Fibroblast of villous mesenchyme (primary cell): ENCODE data around the gene KLF1. TPM values are rescaled to one million over a fixed set of nuclear protein-coding genes. Genes with fewer than 3 reads are reported as not detected.
A peak's percentile ranks its signal among the peaks of the same experiment; 100 is the strongest.
"Not testable (repeated sequence)": the region's sequence is repeated elsewhere in the genome, so short reads cannot be mapped to it uniquely, and the experiment has no call there.

Experiments used
- DNase-seq: peaks from one replicate; pipeline ENCODE4 v3.0.0-alpha.2; 2010; ENCODE audit warnings: low read depth
- H3K4me3 ChIP-seq: 2 replicates; pipeline ENCODE4 v1.5.1; 2011; ENCODE audit warnings: low read depth, mild to moderate bottlenecking, low read length
- total RNA-seq: library from RNA; depleted of rRNA; stranded (reverse); fragments of >200 nt; gene quantifications from 2 replicates; pipeline ENCODE4 v1.2.3, GENCODE V29; 2012
- TF ChIP-seq, protein P1 (sequence below): IDR thresholded peaks from 2 replicates; pipeline ENCODE4 v1.5.1; 2012; ENCODE audit warnings: low read depth, mild to moderate bottlenecking, low read length; ENCODE audit not compliant: insufficient read depth

KLF1 gene
- total RNA-seq, 1 donor = not detected

DNA sequence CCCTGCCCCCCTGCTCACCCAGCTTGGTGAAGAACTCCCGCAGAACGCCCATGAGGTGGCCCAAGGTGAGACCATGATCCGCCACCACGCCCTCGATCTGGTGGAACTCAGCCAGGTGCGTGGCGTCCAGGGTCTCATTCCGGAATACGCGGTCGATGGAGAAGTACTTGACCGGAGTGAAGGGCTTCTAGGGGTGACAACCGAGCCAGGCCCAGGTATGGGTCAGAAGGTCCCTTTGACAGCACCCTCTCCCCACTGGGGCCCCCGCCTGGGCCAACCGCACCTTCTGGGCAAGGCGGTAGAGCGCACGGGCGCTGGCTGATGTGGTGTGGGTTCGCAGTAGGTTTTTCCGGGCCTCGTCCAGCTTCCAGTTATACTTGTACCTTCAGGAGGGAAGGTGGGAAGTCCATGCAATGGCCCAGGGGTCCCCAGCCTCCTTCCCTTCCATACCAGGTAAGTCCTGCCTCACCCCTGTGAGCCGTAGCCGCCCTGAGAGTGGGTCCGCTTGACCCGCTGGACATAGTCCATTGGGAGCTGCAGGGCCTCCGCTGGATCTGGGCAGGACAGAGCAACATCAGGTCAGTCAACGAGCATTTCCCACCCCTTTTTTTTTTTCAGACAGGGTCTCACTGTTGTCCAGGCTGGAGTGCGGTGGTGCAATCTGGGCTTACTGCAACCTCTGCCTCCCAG, 37.8 kb upstream of the KLF1 start:
- H3K4me3 ChIP-seq = no peak overlapping the region
- DNase-seq = no peak
- TF ChIP-seq, protein P1, sequence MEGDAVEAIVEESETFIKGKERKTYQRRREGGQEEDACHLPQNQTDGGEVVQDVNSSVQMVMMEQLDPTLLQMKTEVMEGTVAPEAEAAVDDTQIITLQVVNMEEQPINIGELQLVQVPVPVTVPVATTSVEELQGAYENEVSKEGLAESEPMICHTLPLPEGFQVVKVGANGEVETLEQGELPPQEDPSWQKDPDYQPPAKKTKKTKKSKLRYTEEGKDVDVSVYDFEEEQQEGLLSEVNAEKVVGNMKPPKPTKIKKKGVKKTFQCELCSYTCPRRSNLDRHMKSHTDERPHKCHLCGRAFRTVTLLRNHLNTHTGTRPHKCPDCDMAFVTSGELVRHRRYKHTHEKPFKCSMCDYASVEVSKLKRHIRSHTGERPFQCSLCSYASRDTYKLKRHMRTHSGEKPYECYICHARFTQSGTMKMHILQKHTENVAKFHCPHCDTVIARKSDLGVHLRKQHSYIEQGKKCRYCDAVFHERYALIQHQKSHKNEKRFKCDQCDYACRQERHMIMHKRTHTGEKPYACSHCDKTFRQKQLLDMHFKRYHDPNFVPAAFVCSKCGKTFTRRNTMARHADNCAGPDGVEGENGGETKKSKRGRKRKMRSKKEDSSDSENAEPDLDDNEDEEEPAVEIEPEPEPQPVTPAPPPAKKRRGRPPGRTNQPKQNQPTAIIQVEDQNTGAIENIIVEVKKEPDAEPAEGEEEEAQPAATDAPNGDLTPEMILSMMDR = no peak

- DNase-seq = no peak
- TF ChIP-seq, protein P1 = no peak
- H3K4me3 ChIP-seq = no peak overlapping the region
Measured at GRCh38 chr19:12922959-12923358, 36.0 kb upstream of the KLF1 start.

DNA sequence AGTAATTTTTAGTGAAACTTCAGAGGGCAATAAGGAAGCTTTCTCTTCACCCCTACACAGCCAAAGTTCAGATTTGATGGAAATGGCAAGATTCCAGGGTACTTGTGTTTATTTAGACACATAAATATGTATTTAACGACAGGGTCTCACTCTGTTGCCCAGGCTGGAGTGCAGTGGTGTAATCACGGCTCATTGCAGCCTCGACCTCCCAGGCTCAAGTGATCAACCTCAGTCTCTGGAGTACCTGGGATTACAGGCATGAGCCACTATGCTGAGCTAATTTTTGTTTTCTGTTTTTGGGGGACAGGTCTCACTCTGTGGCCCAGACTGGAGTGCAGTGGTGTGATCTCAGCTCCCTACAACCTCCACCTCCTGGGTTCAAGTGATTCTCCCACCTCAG, 34.0 kb upstream of the KLF1 start:
- DNase-seq = no peak
- H3K4me3 ChIP-seq = no peak overlapping the region
- TF ChIP-seq, protein P1 = no peak

- no peak overlapping the region for H3K4me3 ChIP-seq
- TF ChIP-seq, protein P1 = no peak
- DNase-seq = no peak
Measured at GRCh38 chr19:12918253-12918652, 31.3 kb upstream of the KLF1 start.

- not testable (repeated sequence) for H3K4me3 ChIP-seq, DNase-seq
Measured at GRCh38 chr19:12915860-12916259, 28.9 kb upstream of the KLF1 start.

DNA sequence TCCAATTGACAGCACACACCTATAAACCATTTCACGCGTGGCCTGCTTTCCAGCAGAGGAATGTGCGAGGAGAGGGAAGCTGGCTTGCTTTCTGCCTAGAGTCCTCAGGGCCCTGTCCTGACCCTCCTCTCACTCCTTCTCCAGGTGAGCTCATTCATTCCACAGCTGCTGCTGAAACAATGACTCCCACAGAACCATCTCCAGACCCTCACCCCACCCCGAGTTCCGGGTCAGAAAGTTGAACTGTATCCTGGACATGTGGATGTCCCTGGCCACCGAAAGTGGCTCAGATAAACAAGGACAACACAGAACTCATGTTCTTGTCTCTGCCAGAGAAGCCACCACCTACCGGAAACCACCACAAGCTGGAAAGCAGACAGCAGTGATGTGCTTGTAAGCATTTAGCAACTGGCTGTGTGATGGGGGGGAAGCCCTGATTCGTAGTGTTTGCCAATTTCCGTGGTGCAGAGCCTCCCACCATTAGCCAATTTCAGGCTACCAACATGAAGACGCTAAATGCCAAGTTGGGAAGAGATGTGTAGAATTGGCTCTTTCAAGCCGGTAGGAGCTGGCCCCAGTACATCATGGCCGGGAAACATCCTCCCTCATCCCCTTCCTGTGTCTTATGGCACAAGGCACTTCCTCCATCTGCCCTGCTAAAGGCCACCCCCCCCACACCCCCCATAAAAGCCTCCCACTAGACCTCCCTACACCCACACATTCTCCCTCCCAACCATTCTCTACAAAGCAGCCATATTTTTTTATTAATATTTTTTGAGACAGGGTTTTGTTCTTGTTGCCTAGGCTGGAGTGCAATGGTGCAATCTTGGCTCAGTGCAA, 27.1 kb upstream of the KLF1 start:
- TF ChIP-seq, protein P1 = no peak
- H3K4me3 ChIP-seq = no peak overlapping the region
- no peak for DNase-seq

DNA sequence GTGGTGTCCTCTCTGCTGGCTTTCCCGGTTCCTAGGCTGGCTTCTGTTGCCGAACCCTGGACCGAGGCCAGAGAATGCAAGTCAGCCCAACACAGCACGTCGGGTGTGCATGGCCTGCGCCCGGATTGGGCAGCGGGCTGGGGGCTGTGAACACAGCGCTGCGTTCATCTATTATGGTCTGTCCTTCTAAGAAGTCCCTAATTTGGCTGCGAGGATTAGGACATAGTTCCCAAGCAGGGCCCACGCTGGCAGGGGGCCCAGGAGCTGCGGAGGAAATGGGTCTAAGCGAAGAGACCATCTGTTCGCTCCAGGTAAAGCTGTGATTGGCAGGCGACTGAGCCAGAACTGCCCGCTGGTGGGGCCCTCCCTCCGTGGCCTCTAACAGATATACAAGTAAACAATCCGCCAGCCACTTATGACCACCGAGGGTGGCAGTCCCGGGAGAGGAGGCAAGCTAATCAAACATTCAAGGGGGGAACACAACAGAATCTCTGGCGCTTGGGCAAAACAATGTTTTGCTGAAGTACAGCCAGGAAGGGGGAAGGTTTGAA, 26.1 kb upstream of the KLF1 start:
- no peak overlapping the region for H3K4me3 ChIP-seq
- TF ChIP-seq, protein P1 = no peak
- DNase-seq = peak; percentile 52
